Spleen (tissue), 7 donors: ENCODE data around the gene EEF2.

Source experiments
- POLR2A ChIP-seq, 3 donors: fragments of 450-650 bp; IDR thresholded peaks; one replicate each; pipeline ENCODE4 v1.5.1; 2017; ENCODE audit warnings: antibody characterized with exemption in 3 of 3, mild to moderate bottlenecking in 1 of 3
- TF ChIP-seq, protein P1 (sequence below), 11 experiments: fragments of 200-600 bp in 7 of 11; fragments of 450-650 bp in 4 of 11; sonication (generic) in 4 of 11; IDR thresholded peaks in 8 of 11; conservative IDR thresholded peaks in 3 of 11; 1 replicate in 7 of 11; 2 replicates in 4 of 11; pipeline versions ENCODE4 v1.4.0 to v1.8.0; 2016 to 2021; ENCODE audit warnings: antibody characterized with exemption in 11 of 11, inconsistent platforms in 4 of 11, mild to moderate bottlenecking in 1 of 11
- donor health status: DM: no; HTN: no; CAD: no; lungs with moderate emphysema.
- donor health status: DM: no; HTN: no; CAD: no.
- donor health status: DM: no; HTN: no; CAD: no.

DNA sequence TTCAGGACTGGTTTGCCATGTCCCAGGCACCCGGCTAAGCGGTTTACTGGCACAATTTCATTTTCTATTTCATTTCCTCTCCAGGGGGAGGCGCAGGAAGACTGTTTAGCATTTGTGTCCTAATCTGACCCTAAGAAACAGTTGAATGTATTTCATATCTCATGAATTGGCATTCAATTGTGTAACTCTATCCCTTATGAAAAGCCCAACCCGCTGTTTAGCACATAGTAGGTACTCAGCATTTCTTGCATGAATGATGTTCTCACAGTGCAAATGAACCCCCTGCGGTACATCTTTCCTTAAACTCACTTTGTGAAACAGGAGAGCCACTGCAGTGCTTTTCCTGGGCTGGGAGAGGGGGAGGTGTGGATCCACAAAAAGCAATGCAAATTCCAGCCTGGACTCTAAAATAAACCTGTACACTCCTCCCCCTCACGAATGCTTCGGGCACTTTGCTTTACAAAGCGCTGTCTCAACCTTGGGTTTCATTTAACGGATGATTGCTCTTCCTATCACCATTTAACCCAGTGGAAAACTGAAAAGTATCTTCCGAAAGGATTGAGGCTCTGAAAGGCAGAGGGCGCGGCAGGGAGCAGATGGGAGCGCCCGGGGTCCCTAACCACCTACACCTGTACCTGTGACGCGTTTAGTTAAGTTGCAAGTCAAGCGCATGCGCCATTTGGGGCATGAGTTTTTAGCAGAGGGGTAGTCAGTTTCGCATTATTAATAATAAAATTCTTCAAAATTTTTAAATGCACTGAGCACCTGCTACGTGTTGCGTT lies 1.2 kb upstream of the EEF2 start:
- TF ChIP-seq, protein P1, sequence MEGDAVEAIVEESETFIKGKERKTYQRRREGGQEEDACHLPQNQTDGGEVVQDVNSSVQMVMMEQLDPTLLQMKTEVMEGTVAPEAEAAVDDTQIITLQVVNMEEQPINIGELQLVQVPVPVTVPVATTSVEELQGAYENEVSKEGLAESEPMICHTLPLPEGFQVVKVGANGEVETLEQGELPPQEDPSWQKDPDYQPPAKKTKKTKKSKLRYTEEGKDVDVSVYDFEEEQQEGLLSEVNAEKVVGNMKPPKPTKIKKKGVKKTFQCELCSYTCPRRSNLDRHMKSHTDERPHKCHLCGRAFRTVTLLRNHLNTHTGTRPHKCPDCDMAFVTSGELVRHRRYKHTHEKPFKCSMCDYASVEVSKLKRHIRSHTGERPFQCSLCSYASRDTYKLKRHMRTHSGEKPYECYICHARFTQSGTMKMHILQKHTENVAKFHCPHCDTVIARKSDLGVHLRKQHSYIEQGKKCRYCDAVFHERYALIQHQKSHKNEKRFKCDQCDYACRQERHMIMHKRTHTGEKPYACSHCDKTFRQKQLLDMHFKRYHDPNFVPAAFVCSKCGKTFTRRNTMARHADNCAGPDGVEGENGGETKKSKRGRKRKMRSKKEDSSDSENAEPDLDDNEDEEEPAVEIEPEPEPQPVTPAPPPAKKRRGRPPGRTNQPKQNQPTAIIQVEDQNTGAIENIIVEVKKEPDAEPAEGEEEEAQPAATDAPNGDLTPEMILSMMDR (IDR thresholded peaks at IDR 0.05 in 8 of 11, conservative IDR thresholded peaks at IDR 0.05 in 3 of 11) = peak; percentile 34 to 76 (median 67)
- TF ChIP-seq POLR2A (IDR thresholded peaks at IDR 0.05) = no peak
